Measurements from ENCODE around the gene SDC3.
"Not testable (repeated sequence)": the region's sequence is repeated elsewhere in the genome, so short reads cannot be mapped to it uniquely, and the experiment has no call there.

Gene SDC3, protein sequence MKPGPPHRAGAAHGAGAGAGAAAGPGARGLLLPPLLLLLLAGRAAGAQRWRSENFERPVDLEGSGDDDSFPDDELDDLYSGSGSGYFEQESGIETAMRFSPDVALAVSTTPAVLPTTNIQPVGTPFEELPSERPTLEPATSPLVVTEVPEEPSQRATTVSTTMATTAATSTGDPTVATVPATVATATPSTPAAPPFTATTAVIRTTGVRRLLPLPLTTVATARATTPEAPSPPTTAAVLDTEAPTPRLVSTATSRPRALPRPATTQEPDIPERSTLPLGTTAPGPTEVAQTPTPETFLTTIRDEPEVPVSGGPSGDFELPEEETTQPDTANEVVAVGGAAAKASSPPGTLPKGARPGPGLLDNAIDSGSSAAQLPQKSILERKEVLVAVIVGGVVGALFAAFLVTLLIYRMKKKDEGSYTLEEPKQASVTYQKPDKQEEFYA

DNA sequence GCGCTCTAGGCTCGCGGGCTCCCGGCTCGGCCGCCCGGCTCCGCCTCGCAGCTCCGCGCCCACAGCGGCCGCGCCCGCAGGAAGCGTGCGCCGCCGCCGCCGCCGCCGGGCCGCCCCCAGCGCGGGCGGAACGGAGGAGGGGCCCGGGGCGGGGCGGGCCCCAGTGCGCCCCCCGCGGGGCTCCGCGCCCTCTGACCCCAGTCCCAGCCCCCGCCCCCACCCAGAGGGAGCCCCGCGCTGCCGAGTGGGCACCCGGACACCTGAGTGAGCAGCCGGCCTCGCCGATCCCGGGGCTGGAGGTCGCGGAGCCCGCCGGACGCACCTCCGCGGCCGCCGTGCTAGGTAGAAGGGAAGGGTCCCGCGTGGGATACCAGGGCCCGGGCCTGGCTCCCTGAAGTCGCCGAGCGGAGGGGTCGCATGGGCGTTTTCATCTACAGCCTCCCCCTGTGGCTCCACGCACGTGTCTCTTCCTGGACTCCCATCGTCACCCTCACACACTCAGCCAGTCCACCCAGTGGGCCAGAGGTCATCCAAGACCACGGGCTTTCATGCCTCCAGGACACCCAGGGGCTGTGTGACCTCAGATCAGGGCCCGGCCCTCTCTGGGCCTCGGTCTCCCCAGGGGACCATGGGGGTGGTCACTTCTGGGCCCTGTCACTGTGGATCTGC lies at the start of gene SDC3:
Gene SDC3, minus strand, starts transcription at position 63 of the 669 bp plus-strand sequence. CDS start 172 bp downstream, outside the sequence.
- no peak for DNase-seq (ENCODE audit: low read depth in 2 of 3, low spot score in 2 of 3)

DNA sequence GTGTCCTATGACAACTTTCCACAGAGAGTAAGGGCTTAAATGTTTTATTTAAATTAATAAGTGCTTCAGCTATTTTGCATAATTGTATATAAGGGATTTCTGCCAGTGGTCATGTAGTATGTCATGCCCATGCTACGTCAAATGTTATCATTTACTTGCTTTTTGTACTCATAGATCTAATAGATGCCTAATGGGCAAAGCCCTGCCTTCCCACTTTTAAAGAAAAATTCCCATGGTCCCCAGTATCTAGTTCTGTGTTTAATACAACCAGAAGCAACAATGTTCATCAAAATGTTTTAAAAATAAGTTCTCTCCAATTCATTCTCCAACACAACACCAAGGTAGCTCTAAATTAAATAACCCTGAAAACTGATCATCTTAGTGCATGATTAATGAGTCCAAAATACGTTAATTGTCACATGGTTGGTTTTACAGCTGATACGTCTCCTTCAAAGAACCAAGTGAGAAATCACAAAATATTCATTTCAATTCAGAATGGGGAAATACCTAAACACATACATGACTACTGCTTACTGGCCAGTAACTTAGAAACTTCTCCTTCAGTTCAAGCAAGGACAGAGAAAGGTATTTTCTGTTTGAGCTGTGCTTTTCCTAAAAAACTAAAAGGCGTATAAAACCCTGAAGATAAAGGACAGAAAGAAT lies 49.1 kb upstream of the SDC3 start:
- DNase-seq (ENCODE audit: low read depth in 2 of 3, low spot score in 2 of 3), result no peak

DNA sequence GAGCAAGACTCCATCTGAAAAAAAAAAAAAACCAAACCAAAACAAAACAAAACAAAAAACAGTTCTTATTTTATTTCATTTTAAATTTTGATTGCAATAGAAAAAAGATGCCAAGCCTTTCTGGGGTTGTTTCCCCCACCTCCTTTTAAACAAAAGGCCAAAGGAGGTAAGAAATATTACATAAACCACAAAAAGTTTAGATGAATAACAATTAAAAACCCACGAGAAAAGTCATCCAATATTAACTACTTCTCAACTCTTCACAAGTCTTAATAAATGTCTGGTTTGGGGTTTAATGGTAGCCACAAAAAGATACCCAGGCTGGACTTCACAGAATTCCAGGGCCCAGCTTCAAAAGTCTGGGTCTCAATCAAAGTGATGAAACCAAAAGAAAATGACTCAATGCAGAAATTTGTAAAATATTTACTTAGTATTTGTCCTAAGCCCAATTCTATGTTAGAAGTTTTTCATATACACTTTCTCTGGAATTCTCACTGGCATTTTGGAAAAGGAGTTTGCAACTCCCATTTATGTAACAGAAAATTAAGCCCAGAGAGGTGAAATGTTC lies 47.0 kb upstream of the SDC3 start:
- no peak for DNase-seq (ENCODE audit: low read depth in 2 of 3, low spot score in 2 of 3)

DNA sequence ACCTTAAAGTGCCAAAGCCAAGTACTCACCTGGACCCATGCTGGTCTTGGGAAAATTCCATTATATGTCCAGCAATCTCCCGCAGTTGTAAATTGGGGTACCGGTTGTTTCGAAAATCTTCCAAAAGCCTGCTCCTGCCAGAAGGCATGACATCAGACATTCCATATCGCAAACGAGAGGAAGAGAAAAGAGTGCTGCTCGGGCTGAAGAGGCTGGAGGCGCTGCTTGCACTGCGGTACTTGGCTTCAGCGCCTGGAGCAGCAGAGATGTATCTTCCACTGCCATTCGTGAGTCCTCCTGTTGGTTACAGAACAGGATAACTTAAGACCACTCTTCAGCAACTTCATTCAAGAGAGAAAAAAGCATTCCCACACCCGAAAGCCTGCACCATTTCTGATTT lies 45.1 kb upstream of the SDC3 start:
- no peak for DNase-seq (ENCODE audit: low read depth in 2 of 3, low spot score in 2 of 3)

DNA sequence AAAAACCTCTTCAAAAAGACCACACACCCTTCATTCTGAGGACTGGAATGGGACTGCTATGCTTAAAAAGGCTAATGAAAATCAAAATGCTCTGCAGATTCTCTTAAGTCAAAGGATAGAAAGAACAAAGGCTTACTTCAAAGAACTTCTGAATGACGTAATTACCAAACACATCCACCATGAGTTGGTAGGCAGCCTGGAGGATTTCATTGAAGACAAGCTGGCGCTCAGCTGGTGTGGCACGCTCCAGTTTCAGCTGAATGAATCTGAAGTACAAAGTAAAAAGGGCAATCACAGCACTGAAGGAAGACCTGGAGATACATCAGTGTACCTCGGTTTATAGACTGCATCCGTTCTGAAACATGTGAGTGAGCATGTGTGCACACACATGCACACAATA lies 43.5 kb upstream of the SDC3 start:
- DNase-seq (ENCODE audit: low read depth in 2 of 3, low spot score in 2 of 3), result no peak

DNA sequence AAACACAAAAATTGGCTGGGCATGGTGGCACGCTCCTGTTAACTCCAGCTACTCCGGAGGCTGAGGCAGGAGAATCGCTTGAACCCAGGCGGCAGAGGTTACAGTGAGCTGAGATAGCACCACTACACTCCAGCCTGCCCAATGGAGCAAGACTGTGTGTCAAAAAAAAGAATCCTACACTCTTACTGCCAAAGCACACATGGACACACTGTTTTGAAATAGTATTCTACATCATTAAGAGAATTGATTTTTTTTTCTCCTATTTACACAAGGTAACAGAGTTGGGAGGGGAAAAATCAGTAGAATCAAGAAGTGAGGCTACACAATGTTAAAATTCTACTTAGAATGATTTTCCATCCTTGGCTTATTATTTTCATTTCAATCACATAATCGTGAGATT lies 42.1 kb upstream of the SDC3 start:
- DNase-seq (ENCODE audit: low read depth in 2 of 3, low spot score in 2 of 3), result no peak

DNA sequence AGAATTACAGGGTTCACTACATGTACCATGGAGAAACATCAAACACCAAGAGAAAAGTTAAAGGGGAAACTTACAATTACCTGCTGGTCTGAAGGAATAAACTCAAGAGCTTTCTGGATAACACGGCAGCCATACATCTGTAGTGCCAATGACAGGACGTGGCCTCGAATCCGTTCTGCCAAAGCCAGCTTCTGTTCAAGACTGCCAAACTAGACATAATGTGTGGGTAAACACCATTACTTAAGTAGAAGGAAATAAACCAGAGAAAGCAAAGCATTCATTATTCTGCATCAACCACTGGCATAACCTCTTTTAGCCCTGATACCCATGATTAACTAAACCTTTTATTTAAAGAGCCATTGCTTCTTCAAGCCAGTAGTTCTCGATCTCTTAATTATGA lies 41.5 kb upstream of the SDC3 start:
- no peak for DNase-seq (ENCODE audit: low read depth in 2 of 3, low spot score in 2 of 3)

DNA sequence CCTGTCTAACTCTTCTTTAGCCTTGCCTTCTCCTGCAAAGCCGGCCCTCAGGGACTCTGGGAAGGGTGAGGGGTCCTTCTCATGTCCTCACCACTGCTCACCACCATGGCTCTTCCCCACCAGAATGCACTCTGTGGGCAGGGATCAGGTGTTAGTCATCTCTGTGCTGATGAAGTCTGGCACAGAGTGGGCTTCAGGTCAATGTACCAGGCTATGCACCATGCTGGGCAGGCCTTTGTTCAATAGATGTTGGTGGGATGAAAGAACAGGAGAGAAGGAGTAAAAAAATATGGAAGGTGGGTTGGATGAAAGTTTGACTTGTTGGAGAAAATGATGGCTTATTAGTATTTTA lies 40.9 kb upstream of the SDC3 start:
- DNase-seq (ENCODE audit: low read depth in 2 of 3, low spot score in 2 of 3), result not testable (repeated sequence)

DNA sequence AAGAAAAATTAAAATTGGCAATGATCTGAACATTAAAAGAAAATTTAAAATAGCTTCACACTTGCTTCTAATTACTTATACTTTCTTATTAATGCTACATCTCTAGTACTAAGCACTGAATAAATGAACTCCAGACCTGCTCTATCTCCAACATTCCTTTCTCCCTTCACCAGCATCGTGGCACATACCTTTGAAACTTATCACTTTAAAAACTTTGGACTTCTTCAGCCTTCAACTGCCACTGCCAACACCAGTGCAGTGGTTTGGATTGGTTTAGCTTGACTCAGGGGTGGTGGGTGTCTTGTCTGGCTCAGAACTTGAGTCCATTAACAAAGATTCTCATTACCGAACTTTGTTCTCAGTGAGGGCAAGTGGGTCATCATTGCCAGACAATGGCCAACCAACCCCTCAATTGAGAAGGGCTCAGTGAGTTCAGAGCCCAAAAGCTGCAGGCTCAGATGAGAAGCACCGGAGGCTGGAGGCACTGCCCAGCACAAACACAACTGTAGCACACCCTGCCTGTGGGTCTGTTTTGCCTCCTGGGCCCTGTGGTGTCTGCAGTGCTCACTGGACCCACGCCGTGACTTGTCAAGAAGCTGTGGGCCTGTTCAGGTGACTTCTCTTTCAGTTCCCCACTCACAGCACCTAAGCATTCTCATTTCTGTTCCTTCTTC lies 40.4 kb upstream of the SDC3 start:
- DNase-seq (ENCODE audit: low read depth in 2 of 3, low spot score in 2 of 3), result not testable (repeated sequence)

DNA sequence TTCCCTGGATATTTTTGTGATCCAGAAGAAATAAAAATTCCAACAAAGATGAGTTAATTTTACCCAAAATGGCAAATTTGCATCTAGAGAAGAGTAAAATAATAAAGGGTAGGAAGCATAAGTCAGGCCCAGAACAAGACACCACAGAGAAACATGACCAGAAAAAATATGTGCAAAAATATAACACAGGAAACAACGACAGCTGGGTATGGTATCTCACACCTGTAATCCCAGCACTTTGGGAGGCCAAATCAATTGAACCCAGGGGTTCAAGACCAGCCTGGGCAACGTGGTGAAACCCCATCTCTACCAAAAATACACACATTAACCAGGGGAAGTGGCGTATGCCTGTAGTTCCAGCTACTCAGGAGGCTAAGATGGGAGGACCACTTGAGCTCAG lies 39.7 kb upstream of the SDC3 start:
- DNase-seq (ENCODE audit: low read depth in 2 of 3, low spot score in 2 of 3), result no peak

DNA sequence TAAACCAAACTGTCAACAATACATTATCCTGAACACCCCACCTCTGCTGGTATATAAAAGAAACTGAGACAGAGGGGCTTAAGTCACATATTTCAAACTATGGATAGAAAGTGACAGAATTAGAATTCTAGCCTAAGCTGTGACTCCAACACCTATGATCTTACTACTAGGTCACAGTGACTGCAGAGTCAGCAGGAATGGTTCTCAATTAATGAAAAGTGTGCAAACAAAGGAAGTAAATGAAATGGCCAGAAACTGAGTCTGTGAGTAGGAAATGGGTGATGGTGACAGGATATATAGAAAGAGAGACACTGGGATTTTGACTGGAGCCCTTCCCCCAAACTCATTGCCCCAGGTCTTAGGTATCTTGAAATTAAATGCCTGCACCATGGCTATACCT lies 38.7 kb upstream of the SDC3 start:
- no peak for DNase-seq (ENCODE audit: low read depth in 2 of 3, low spot score in 2 of 3)

DNA sequence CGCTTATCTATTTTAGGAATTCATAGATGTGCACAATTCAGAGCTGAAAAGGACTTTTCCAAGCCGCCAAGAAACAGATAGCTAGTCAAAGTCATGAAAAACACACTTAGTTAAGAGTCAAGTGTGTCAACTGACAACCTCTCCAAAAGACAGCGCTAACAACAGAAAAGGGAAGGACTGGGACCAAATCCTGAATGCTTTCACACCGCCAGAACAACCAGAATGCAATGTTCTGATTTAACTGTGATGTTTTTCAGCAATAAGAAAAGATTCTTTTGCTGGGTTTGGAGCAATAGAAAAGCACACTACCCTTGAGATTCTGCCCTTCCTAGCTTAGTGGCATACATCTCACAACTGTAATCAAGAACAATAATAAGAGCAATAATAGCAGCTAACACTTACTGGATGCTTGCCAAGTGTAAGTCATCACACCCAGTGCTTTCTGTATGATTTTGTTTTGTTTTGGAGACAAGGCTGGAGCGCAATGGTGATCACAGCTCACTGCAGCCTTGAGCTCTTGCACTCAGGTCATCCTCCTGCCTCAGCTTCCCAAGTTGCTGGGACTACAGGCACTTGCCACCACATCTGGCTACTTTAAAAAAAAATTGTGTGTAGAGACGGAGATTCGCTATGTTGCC lies 33.9 kb upstream of the SDC3 start:
- DNase-seq (ENCODE audit: low read depth in 2 of 3, low spot score in 2 of 3), result no peak

DNA sequence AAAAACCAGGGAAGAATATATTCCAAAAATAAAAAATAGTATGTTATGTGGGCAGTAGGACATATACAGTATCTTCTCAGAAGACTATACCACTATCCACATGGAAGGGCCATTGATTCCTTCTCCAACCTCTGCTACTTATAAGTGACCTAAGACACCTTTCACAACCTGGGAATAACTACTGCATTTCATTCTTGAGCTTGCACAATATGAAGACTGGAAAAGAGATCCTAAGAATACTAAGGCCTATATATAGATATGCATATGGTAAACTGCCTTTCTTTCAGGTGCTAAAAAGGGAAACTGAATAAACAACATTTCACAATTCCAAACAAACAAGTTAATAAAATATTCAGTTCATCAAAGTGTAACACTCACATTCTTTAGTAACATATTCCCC lies 32.0 kb upstream of the SDC3 start:
- no peak for DNase-seq (ENCODE audit: low read depth in 2 of 3, low spot score in 2 of 3)

DNA sequence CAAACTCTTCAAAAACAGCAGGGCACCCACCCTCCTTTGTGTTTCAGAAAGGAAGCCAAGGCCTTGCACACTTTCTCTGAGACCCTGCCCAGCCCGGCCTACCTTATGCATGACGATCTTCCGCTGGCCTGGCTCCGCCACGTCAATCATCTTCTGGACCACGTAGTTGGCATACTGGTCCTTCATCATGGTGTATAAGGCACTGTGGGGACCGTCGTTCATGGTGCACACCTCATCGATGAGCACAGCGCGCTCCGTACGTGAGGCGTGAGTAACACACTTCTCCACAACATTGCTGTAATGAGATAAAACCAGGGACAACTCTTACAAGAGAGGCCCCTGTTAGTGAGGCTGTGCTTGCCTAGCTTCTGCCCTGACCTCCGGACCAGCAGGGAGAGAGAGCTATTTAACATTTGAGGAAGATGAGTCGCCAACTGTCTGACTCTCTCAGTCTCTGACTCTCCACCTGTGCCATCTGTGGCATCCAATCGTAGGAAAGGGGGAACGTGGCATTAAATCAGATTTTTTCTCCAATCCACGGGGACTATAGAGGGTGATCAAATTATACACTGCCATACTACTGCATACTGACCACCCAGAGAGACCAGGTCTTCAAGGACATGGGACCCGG lies 28.1 kb upstream of the SDC3 start:
- DNase-seq (ENCODE audit: low read depth in 2 of 3, low spot score in 2 of 3), result no peak

DNA sequence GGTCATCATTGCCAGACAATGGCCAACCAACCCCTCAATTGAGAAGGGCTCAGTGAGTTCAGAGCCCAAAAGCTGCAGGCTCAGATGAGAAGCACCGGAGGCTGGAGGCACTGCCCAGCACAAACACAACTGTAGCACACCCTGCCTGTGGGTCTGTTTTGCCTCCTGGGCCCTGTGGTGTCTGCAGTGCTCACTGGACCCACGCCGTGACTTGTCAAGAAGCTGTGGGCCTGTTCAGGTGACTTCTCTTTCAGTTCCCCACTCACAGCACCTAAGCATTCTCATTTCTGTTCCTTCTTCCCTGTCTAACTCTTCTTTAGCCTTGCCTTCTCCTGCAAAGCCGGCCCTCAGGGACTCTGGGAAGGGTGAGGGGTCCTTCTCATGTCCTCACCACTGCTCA lies 27.2 kb upstream of the SDC3 start:
- DNase-seq (ENCODE audit: low read depth in 2 of 3, low spot score in 2 of 3), result not testable (repeated sequence)

DNA sequence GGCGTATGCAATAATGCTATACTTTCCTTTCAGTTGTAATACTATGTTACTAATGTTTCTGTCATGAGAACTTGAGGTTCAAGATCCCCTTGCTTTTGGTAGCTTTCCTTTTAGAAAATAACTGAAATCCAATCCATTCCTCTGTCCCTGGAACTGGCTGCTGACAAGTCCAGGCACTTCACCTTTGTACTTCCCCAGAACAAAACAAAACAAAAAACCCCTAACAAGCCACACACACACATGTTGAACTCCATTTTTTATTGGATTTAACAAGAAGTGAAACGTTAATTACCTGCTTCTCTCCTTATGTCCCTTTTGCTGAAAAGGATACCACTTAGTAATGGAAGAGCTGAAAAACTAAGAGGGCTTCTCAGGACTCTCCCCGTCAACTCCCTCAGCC lies 26.1 kb upstream of the SDC3 start:
- DNase-seq (ENCODE audit: low read depth in 2 of 3, low spot score in 2 of 3), result no peak

DNA sequence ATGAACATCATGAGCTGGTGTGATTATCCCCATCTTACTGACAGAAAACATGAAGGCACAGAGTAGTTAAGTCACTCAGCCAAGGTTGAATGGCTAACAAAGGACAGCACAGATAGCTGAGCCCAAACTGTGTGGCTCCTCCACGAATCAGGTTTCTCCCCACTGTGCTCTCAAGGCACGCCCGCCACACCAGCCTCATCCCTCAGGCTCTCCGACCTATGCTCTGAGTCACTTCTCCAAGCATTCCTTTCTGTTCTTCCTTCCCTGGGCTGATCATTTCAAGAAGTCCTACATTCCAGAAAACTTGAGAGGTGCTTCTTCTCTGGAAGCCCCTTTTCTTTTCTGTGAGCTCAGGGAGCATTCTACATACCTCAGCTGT lies 25.3 kb upstream of the SDC3 start:
- no peak for DNase-seq (ENCODE audit: low read depth in 2 of 3, low spot score in 2 of 3)

DNA sequence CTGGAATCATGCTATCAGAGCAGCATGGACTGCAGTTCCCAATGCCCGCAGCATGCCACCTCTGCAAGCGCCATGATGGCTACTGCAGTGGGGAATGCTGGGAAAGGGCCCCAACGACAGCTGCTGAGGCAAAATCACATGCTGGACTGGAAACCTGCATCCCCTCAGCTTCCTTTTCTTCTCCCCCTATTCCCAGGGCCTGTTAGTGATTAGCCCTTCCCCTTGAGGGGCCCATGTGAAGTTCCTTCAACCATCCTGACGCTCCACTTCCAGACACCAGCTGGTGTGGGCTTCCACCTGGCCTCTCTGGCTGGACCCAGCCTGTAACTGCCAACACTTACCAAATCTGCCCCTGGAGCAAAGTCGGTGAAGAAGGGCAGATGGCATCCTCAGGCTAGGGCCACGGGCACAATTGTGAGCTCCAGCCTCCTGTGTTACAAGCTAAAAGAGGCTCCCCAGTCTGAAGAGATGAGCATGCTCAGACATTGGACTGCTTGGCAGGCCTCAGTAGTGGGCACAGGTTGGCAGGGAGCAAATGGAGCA lies 22.1 kb upstream of the SDC3 start:
- DNase-seq (ENCODE audit: low read depth in 2 of 3, low spot score in 2 of 3), result no peak

DNA sequence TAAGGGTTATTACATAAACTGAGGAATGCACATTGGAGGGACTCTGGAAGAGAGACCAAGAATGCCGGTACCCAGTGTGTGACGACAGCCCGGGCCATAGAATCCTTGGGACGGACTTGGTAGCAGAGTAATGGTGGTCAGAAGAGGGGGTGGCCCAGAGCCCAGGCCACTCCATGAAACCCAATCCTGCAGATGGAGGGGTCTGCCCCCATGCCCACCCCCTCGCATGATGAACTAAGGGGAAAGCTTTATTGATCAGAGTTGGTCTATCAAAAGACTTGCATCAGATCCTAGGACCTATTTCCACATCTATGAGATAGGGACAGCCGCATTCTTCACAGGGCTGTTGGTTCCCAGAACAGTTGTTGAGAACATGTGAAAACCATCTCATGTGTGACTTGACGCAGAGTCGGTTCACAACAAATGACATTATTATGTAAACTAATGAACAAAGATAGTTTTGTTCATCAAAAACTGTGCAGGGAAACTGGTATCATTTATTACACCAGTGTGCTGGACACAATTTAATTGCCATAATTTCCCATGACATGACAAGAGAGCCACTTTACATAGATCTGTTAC lies 21.5 kb upstream of the SDC3 start:
- no peak for DNase-seq (ENCODE audit: low read depth in 2 of 3, low spot score in 2 of 3)

Measured in activated CD8-positive, alpha-beta memory T cell treated with anti-CD3 and anti-CD28 coated beads for 48 hours (primary cell).